GM18502 (cell line): Measurements from ENCODE around the gene ZNF362.

ENCODE experiments used
- ATAC-seq: cut with Tn5 transposase; IDR thresholded peaks from one replicate; pipeline ENCODE4 v1.9.1; 2021; ENCODE audit warnings: mild to moderate bottlenecking; ENCODE audit not compliant: unreplicated experiment, poor library complexity

ZNF362 gene

DNA sequence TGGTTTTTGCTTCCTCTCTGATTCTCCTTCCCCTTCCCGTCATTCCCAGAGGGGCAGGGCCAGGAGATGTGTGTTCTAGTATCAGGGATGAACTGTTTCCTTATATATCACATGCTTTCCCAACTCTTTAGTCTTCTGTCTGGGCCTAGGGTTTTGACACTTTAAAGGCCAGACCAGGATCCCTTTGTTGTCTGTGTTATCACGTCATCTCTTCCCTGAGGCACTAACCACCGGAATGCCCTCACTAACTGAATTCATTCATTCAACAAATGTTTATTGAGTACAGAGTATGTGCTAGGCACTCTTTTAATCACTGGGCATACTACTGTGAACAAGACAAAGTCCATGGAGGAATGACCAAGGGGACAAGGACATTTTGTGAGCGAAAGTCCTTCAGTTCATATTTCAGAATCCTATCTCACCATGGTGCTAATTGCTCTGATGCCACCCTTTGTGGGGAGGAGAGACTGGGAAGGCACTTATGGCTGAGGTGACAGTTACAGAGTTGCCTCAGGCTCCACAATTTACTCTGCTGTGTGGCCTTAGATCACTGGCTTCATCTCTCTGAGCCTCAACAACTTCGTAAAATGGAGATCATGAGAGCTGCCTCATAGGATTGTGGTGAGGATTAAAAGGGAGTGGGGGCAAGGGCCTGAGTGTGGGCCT lies 12.0 kb upstream of the ZNF362 start:
- ATAC-seq: no peak

- no peak for ATAC-seq
These were observed 11.5 kb upstream of the ZNF362 start for GRCh38 chr1:33244809-33245186.

GRCh38 chr1:33246171-33246570 lies 10.1 kb upstream of the ZNF362 start:
- ATAC-seq: no peak

DNA sequence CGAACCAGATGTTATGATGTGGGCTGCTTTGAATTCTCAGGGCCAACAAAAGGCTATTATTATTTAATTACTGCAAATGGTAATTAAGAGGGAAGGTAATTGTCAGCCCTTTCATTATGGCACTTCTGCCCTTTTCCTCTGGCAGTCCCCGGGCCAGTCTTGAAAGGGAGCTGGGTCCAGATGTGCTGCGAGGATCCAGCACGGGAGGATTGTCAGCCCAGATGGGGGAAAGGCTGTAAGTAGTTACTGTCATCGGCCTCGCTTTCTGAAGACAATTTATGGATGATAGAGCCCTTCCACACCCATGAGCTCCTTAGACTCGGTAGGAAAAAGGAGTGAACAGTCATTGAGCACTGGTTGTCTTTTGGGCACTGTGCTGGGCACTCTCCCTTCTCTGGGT lies 8.7 kb upstream of the ZNF362 start:
- no peak for ATAC-seq

GRCh38 chr1:33248244-33248643 lies 8.0 kb upstream of the ZNF362 start:
- no peak for ATAC-seq

DNA sequence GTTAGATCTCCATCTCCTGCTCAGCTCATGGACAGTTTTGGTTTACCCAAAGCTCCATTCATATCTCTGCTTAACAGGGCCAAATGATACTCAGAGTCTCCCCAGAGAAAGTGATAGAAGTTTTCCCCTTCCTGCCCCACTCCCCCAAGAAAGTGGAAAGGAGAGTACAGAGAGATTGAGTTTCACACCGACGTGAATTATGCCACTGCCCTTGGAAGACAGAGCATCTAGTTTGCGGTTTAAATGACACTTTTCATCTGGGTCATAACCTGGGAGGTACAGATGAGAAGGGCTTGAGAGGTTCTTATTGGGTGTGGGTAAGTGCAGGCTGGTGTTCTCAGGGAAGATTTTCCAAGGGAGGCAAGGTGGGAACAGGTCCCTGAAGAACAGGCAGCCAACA lies 6.9 kb upstream of the ZNF362 start:
- no peak for ATAC-seq

GRCh38 chr1:33250217-33250616 lies 6.1 kb upstream of the ZNF362 start:
- no peak for ATAC-seq

DNA sequence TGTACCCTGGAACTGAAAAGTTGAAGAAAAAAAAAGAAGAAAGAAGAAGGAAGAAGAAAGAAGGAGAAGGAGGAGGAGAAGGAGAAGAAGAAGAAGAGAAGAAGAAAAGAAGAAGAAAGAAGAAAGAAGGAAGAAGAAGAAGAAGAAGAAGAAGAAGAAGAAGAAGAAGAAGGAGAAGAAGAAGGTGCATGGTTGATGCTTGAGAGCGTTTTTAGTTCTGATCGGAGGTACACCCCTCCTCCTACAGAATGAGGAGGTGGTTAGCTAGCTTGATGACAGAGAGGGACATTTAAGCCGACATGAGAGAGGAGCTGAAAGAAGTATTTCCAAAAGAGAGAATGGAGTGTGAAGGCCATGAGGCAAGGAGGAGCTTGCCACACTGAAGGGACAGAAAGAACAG lies 5.6 kb upstream of the ZNF362 start:
- no peak for ATAC-seq

DNA sequence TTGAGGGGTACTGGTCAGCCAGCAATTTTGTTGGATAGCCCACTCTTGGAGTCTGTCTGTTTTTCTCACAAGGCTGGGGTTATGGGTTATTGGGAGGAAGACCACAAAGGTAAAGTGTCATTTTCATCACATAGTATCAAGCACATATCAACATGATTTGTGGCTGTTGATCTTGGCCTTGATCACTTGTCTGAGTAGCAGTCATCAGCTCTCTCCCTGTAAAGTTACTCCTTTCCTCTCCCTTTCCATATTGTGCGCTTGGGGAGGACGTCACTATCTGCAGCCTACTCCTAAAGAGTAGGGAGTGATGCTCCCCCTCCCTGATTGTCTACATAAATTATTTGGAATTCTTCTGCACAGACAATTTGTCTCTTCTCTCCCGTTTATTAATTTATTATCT lies 1.8 kb upstream of the ZNF362 start:
- no peak for ATAC-seq

DNA sequence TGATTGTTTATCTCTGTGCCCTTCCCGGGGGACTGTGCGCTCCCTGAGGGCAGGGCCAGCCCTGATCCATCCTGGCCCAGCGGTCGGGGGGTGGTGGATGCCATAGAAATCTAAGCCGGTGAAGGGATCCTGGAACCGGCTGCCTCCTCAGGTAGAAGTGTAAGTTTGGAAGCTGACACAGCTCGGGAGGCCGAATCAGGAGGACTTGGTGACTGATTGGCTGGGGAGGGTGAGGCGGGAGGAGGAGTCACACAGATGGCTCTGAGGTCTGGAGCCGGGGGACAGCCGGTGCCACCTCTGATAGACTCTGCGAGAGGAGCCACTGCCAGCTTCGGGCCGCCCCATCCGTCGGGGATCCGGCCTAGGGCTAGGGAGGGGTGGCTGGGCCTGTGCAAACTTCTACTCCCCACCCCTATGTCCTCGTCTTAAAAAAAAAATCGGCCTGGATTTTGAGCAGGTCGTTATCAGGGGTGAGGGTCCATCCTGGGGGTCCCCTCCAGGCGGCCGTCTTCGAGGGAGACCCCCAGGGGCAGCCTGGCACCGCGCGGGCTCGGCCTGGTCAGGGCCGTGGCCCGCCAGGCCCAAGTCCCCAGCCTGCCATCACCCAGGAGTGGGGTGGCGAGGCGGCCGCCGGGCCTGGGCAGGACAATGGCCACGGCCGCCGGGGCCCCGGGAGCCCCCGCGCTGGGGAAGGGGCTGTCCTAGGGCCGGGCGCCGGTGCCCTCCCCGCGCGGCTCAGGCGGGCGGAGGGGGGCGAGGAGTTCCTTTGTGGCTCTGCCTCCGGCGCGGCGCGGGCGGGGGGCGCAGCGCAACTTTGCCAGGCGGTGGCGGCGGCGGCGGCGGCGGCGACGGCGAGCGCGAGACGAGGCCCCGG lies 708 bp upstream of the ZNF362 start:
- peak; percentile 39 for ATAC-seq

- peak; percentile 17 for ATAC-seq
These were observed 146 bp upstream of the ZNF362 start for GRCh38 chr1:33256221-33256470.

DNA sequence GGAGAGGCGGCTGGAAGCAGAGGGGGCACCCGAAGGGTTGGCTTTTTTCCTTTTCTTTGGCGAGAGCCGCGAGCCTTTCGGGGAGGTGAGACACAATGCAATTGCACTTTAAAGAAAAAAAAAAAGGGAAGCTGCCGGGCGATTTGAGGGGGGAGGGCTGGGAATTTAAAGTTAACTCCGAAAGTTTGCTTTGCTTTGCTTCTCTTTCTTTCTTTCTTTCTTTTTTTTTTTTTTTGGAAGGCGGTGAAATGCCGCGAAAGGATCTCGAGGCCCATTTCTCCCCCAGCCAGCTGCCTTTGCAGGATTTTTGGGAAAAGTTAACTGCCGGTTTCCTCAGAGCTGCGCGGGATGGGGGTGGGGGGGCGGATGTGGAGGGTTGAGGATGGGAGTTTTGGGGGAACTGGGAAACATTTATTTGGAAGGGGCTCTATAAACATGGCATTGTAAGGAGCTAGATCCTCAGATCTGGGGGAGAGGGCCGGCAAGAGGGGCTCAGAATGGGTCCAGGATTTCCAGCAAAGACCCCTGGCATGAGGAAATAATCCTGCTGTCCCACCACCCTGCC lies 997 bp downstream of the ZNF362 start:
- ATAC-seq: no peak

DNA sequence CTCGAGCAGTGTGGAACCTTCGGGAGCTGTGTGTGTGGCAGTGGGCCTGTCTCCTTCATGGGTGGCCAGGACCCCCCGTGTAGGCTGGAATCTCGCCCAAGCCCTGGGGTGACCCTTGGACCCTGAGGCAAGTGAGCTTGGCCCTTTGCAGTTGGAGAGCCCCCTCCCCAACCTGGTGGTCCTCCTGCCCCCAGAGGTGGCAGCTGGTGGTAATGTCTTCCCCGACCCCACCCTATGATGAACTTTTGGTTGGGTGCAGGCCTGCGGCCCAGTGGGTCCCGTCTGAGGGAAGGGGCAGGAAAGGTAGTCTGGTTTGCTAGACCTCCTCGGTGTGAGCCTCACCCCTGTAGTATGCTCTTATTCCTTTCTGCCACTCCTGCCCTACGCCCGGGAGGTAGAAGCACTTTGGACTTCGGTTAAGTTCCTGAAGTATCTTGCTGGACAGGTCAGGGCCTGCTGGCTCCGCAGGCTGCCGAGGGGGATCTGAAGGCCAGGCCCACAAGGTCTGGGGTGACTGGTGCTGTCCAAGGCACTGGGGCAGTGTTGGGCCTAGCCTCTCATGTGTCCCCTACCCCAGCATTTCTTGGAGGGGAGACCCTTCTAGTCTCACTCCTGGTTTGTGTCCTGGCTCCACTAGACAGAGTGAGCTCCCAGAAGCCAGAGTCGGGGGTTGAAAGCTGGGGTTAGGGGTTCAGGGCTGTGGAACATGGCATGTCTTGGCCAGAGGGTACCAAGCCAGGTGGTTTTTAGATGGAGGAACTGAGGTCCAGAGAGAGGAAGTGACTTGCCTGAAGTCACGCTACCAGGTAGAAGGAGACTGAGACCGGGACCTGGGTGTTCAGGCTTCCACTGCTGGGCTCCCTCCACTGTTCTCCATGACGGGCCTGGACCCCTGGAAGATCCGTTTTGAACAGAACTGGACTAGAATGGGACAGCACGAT lies 1.8 kb downstream of the ZNF362 start:
- no peak for ATAC-seq

DNA sequence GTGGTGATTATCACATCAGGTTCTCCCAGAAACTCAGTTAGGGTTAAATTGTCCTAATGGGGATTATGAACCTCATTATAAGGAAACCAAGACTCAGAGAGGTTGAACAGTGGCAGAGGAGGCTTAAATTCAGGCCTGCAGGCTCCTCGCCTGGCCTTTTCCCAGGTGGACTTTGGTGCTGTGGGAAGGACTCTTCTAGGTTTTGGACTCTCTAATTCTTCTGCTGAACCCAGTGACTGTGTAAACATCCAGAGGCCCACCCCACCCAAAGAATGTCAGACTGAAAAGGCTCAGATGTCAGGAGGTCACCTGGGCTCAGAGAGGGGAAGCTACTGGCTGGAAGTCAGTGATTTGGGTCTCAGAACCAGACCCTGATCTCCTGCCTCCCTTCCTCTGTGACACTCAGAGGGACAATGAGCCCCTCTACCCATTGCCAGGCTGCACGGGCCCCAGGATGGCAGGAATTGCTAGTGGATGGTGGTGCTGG lies 2.5 kb downstream of the ZNF362 start:
- ATAC-seq: no peak

DNA sequence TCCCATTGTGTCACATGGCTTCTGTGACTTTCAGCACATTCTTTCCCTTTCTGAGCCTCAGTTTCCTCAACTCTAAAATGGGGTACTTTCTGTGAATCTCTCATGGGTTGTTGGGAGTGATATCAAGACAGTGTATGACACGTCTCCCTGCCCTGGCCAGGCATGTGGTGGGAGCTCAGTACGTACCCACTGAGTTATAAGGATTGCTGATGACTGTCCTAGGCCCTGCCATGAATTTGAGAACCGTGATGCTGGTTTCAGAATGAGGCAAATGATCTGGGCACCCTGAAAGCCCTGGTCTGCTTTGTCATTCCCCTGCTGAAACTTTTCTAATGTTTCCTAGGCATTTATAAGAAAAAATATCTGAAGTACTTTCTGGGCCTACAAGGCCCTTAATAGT lies 3.6 kb downstream of the ZNF362 start:
- ATAC-seq: no peak

- no peak for ATAC-seq
These were observed 4.1 kb downstream of the ZNF362 start for GRCh38 chr1:33260439-33260838.

- ATAC-seq: no peak
These were observed 5.1 kb downstream of the ZNF362 start for GRCh38 chr1:33261344-33261743.

DNA sequence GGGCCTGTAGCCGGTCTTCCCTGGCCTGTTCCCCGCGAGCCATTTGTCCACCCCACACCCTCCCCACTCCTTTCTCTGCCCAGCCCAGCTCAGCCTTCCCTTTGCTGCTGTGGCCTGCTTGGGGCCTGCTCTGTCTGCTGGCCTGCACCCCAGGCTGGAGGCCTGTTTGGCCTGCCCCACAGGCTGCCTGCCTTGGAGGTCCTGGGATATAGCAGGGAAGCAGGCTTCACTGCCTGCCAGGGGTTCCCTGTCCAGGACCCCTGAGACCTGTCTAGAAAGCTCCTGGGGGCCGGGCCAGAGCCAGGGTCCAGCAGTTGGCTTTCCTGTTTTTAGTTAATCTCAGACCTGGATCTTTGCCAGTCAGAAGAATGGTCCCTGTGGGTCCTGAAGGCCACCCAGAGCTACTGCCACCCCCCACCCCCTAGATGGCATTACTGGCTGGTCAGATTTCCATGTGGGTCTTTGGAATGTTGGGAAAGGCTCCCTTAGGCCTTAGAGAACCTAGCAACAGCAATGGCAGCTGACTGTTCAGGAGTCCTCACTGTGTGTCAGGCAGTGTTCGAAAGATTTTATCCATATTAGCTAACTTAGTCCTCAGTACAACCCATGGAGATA lies 7.7 kb downstream of the ZNF362 start:
- no peak for ATAC-seq

DNA sequence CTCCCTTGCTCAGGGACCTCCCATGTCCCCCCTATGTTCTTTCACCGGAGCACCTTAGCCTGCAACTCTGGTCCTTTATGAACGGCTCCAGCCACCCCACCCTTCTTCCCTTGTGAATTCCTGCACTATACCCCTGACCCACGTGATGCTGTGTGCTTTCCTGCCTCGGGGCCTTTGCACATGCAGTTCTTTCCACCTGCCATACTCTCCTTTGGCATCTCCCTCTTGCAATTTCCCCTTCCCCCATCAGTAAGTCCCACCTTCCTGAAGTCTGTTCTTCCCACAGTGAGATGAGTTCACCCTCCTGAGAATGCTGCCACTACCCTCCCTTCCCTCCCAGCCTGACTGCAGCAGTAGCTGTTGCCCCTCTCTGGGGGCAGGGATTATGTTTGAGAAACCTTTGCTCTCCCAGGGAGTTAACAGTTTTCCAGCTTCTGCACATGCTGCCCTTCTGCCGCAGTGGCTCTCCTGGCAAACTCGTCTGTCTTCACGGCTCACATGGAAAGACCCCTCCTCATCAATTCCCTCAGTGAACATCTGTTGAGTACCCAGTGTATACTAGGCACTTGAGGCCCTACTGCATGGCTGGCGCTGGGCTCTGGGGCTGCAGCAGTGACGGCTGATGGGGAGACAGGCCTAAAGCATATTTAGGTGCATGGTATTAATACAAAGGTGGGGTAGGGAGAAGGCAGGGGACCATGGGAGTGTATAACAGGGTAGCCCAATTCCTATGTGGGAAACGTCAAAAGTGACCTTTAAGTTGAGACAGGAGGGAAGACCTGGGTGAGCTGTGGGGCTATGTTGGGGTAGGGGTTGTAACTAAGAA lies 9.7 kb downstream of the ZNF362 start:
- no peak for ATAC-seq
